ENCODE measurements around the gene GCC2. TPM values are rescaled to one million over a fixed set of nuclear protein-coding genes. Genes with fewer than 3 reads are reported as not detected.

GCC2 gene
- polyA plus RNA-seq, 1 of the 3 experiments (the other 2 are of a cell fraction): 4.5 TPM

DNA sequence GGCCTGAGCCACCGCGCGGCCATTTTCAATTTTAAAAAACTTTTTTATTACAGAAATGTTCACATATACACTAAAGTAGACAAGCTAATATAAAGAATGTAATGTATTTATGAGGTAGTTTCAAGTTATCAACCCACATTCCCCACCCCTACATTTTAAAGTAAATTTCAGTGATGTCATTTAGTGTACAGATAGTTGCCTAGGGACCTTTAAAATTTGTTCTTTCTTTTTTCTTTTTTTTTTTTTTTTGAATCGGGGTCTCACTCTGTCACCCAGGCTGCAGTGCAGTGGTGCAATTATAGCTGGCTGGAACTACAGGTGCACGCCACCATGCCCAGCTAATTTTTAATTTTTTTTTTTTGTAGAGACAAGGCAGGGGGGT lies 82.7 kb downstream of the GCC2 start:
- Histone ChIP-seq H3K4me3 (ENCODE audit: low read depth in 2 of 2, low read length in 1 of 2) (no peak overlapping the region), H3K4me2 (no peak overlapping the region), H3K79me2 (ENCODE audit: insufficient read depth) (peaks cover 38% of the 10 kb centered on the region), H3F3A (replicated peaks; ENCODE audit: insufficient read depth) (peaks cover 12% of the 10 kb centered on the region), H3K4me1 (ENCODE audit: control insufficient read depth in 1 of 2, insufficient read depth in 2 of 2, low read depth in 1 of 2, low read length in 1 of 2) (peaks cover 5 to 9% of the 10 kb centered on the region in 2 experiments; a peak in 3 of 4 replicates), H3K27me3 (ENCODE audit: insufficient read depth) (no peaks in the 10 kb centered on the region), H2AFZ (ENCODE audit: low read depth) (no peak overlapping the region), H3K9me2 (no peaks in the 10 kb centered on the region), H3K36me3 (replicated peaks in 1 of 2; ENCODE audit: control insufficient read depth in 1 of 2, insufficient read depth in 2 of 2, low read length in 1 of 2) (no peaks in the 10 kb centered on the region), H3K9ac (no peak overlapping the region), H4K20me1 (ENCODE audit: insufficient read depth) (peaks cover 19% of the 10 kb centered on the region), H3K27ac (ENCODE audit: low read depth in 2 of 2, low read length in 1 of 2) (no peak overlapping the region), H3K9me3 (no peaks in the 10 kb centered on the region)
- POLR2A ChIA-PET: interaction anchor here (1.0 kb wide), 1 partner anchor 10 kb away, joined by 3 read pairs; no protein-coding TSS in a partner anchor
- TF ChIP-seq NFIC (IDR thresholded peaks at IDR 0.05; ENCODE audit: borderline replicate concordance) (no peak), GABPA (IDR thresholded peaks at IDR 0.05; ENCODE audit: low read depth) (no peak), ELF1 (IDR thresholded peaks at IDR 0.05) (no peak), MEF2A (IDR thresholded peaks at IDR 0.05; ENCODE audit: borderline replicate concordance, low read depth) (no peak), POLR2AphosphoS5 (IDR thresholded peaks at IDR 0.05; ENCODE audit: low read depth, low read length) (no peak), NRF1 (IDR thresholded peaks at IDR 0.05; ENCODE audit: low read depth, low read length) (no peak), FOXM1 (IDR thresholded peaks at IDR 0.05; ENCODE audit: low read depth) (no peak), FOXJ3 (CRISPR knock-in tag; IDR thresholded peaks at IDR 0.05) (no peak), GATA2 (CRISPR knock-in tag; IDR thresholded peaks at IDR 0.05) (no peak)
- TF ChIP-seq, protein P1, sequence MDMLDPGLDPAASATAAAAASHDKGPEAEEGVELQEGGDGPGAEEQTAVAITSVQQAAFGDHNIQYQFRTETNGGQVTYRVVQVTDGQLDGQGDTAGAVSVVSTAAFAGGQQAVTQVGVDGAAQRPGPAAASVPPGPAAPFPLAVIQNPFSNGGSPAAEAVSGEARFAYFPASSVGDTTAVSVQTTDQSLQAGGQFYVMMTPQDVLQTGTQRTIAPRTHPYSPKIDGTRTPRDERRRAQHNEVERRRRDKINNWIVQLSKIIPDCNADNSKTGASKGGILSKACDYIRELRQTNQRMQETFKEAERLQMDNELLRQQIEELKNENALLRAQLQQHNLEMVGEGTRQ (IDR thresholded peaks at IDR 0.05; ENCODE audit: borderline replicate concordance, low read depth, low read length): no peak
- TF ChIP-seq, protein P2, sequence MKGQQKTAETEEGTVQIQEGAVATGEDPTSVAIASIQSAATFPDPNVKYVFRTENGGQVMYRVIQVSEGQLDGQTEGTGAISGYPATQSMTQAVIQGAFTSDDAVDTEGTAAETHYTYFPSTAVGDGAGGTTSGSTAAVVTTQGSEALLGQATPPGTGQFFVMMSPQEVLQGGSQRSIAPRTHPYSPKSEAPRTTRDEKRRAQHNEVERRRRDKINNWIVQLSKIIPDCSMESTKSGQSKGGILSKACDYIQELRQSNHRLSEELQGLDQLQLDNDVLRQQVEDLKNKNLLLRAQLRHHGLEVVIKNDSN (IDR thresholded peaks at IDR 0.05; ENCODE audit: borderline replicate concordance, low read depth): no peak
- TF ChIP-seq, protein P3, sequence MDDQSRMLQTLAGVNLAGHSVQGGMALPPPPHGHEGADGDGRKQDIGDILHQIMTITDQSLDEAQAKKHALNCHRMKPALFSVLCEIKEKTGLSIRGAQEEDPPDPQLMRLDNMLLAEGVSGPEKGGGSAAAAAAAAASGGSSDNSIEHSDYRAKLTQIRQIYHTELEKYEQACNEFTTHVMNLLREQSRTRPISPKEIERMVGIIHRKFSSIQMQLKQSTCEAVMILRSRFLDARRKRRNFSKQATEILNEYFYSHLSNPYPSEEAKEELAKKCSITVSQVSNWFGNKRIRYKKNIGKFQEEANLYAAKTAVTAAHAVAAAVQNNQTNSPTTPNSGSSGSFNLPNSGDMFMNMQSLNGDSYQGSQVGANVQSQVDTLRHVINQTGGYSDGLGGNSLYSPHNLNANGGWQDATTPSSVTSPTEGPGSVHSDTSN (IDR thresholded peaks at IDR 0.05): no peak
- TF ChIP-seq, protein P4, sequence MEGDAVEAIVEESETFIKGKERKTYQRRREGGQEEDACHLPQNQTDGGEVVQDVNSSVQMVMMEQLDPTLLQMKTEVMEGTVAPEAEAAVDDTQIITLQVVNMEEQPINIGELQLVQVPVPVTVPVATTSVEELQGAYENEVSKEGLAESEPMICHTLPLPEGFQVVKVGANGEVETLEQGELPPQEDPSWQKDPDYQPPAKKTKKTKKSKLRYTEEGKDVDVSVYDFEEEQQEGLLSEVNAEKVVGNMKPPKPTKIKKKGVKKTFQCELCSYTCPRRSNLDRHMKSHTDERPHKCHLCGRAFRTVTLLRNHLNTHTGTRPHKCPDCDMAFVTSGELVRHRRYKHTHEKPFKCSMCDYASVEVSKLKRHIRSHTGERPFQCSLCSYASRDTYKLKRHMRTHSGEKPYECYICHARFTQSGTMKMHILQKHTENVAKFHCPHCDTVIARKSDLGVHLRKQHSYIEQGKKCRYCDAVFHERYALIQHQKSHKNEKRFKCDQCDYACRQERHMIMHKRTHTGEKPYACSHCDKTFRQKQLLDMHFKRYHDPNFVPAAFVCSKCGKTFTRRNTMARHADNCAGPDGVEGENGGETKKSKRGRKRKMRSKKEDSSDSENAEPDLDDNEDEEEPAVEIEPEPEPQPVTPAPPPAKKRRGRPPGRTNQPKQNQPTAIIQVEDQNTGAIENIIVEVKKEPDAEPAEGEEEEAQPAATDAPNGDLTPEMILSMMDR (IDR thresholded peaks at IDR 0.05): no peak
- CTCF ChIA-PET: no interaction called here
- WGBS (ENCODE audit: low lambda C conversion rate): 89% methylated on average over 5 of the region's 5 CpGs
- no peak for DNase-seq

Data from SK-N-SH (cell line).